PC-3 (cell line): ENCODE data around the gene HOXD4.

Experiments
- CTCF ChIP-seq: fragments of 300-600 bp; sonication (generic); conservative IDR thresholded peaks from 2 replicates; pipeline ENCODE4 v1.5.1; 2017; ENCODE audit warnings: antibody characterized with exemption, low read depth, mild to moderate bottlenecking, low read length
- EZH2 ChIP-seq: fragments of 300-600 bp; sonication (generic); IDR thresholded peaks from one replicate; pipeline ENCODE4 v1.6.1; 2017; ENCODE audit warnings: antibody characterized with exemption, mild to moderate bottlenecking, low read length; ENCODE audit not compliant: unreplicated experiment

GRCh38 chr2:176130147-176130956, 21.0 kb upstream of the HOXD4 start:
- TF ChIP-seq CTCF (0 out of 2 replicates have a peak, but pooled peaks have one; percentile 11), EZH2 (no peak)
